ENCODE measurements around the gene NFATC2. TPM values are rescaled to one million over a fixed set of nuclear protein-coding genes. Genes with fewer than 3 reads are reported as not detected.
A peak's percentile ranks its signal among the peaks of the same experiment; 100 is the strongest.

The NFATC2 gene
- total RNA-seq, 1 experiment from 2014 or later = 0.61 TPM

GRCh38 chr20:51461306-51461705, 81.2 kb downstream of the NFATC2 start:
- no peaks in the 10 kb centered on the region for H3K9me3 Mint-ChIP-seq
- H4K5ac ChIP-seq (ENCODE audit: insufficient read length, low read depth, low read length) = no peak overlapping the region
- no peaks in the 10 kb centered on the region for H3K79me2 ChIP-seq (ENCODE audit: insufficient read depth, low read length)
- H3K79me1 ChIP-seq (ENCODE audit: insufficient read depth, low read depth, low read length, poor library complexity, severe bottlenecking) = no peaks in the 10 kb centered on the region
- no peak overlapping the region for H3K9ac ChIP-seq (ENCODE audit: extremely low read depth, insufficient read length, low read length)
- H4K91ac ChIP-seq (ENCODE audit: insufficient read length, low read depth, low read length) = no peak overlapping the region
- DNase-seq = no peak
- no peak overlapping the region for H3K23ac ChIP-seq (ENCODE audit: insufficient read length, low read depth, low read length)
- no peaks in the 10 kb centered on the region for H3K27me3 ChIP-seq (ENCODE audit: insufficient read depth, low read length)
- H2BK15ac ChIP-seq (ENCODE audit: low read depth, low read length) = no peak overlapping the region
- no peak for TF ChIP-seq CTCF (conservative IDR thresholded peaks at IDR 0.05)
- H3K14ac ChIP-seq (ENCODE audit: insufficient read depth, low read length) = no peak overlapping the region
- no peaks in the 10 kb centered on the region for H3K23me2 ChIP-seq (ENCODE audit: insufficient read length, low read depth, low read length, poor library complexity, severe bottlenecking)
- no peak overlapping the region for H2AFZ ChIP-seq (ENCODE audit: low read length)
- H3K9me3 ChIP-seq (ENCODE audit: control insufficient read depth, low read depth, low read length) = no peaks in the 10 kb centered on the region
- no peak overlapping the region for H3K4me3 Mint-ChIP-seq
- no peak overlapping the region for H2AK5ac ChIP-seq (ENCODE audit: insufficient read length, low read length)
- WGBS (ENCODE audit: extremely low coverage, insufficient read length, low lambda C conversion rate) = no CpG with 5 or more reads among the region's 8 CpGs
- H2BK120ac ChIP-seq (ENCODE audit: low read depth, low read length, poor library complexity, severe bottlenecking) = no peak overlapping the region
- no peak overlapping the region for H3K18ac ChIP-seq (ENCODE audit: insufficient read length, low read depth, low read length)
- peak overlapping the region in 2 of 3 experiments; percentile 74 to 76; a peak in 3 of 7 replicates for H3K27ac Mint-ChIP-seq
- no peaks in the 10 kb centered on the region for H3K27me3 Mint-ChIP-seq (ENCODE audit: low read depth)
- H3K4me1 Mint-ChIP-seq = peaks cover 14 to 15% of the 10 kb centered on the region in 2 experiments
- no peak overlapping the region for H3K27ac ChIP-seq (ENCODE audit: insufficient read length, low read depth, low read length)
- no peak overlapping the region for H3K4ac ChIP-seq (ENCODE audit: low read depth, low read length)
- no peak overlapping the region for H2BK12ac ChIP-seq (ENCODE audit: insufficient read length, low read depth, low read length)
- H4K8ac ChIP-seq (replicated peaks; ENCODE audit: insufficient read length, low read depth, low read length) = no peak overlapping the region
- no peaks in the 10 kb centered on the region for H3K36me3 Mint-ChIP-seq (ENCODE audit: insufficient read depth in 1 of 3, low read depth in 3 of 3)
- H3K56ac ChIP-seq (ENCODE audit: insufficient read length, low read depth, low read length) = no peak overlapping the region
- no peaks in the 10 kb centered on the region for H4K20me1 ChIP-seq (ENCODE audit: control insufficient read depth, insufficient read depth, insufficient read length)
- H3K4me2 ChIP-seq (ENCODE audit: insufficient read depth, insufficient read length, low read length) = no peak overlapping the region
- no peak overlapping the region for H2BK20ac ChIP-seq (ENCODE audit: low read depth, low read length, poor library complexity, severe bottlenecking)
- H2BK5ac ChIP-seq (ENCODE audit: insufficient read length, low read length) = no peak overlapping the region
- H3T11ph ChIP-seq (ENCODE audit: low read length) = no peak overlapping the region
- no peaks in the 10 kb centered on the region for H3K4me1 ChIP-seq (ENCODE audit: insufficient read depth, low read length)
